Measurements from ENCODE around the gene ATF7IP2.
"Not testable (repeated sequence)": the region's sequence is repeated elsewhere in the genome, so short reads cannot be mapped to it uniquely, and the experiment has no call there.

ATF7IP2 gene

GRCh38 chr16:10465821-10466220 lies 80.0 kb downstream of the ATF7IP2 start:
- no peak for DNase-seq

- DNase-seq, result no peak
These were observed 80.5 kb downstream of the ATF7IP2 start for GRCh38 chr16:10466313-10466712.

GRCh38 chr16:10466861-10467260 lies 81.0 kb downstream of the ATF7IP2 start:
- DNase-seq, result no peak

- not testable (repeated sequence) for DNase-seq
These were observed 90.8 kb downstream of the ATF7IP2 start for GRCh38 chr16:10476636-10477035.

- DNase-seq, result no peak
These were observed 94.3 kb downstream of the ATF7IP2 start for GRCh38 chr16:10480151-10480550.

GRCh38 chr16:10485159-10485558 lies 99.3 kb downstream of the ATF7IP2 start:
- DNase-seq, result no peak

- DNase-seq, result no peak
These were observed 100.0 kb downstream of the ATF7IP2 start for GRCh38 chr16:10485698-10486382.

GRCh38 chr16:10490141-10490540 lies 104.3 kb downstream of the ATF7IP2 start:
- DNase-seq, result no peak

GRCh38 chr16:10493276-10493675 lies 107.4 kb downstream of the ATF7IP2 start:
- DNase-seq, result no peak

- no peak for DNase-seq
These were observed 108.6 kb downstream of the ATF7IP2 start for GRCh38 chr16:10494343-10495030.

- no peak for DNase-seq
These were observed 109.1 kb downstream of the ATF7IP2 start for GRCh38 chr16:10495031-10495345.

GRCh38 chr16:10497132-10498101 lies 111.6 kb downstream of the ATF7IP2 start:
- no peak for DNase-seq

- no peak for DNase-seq
These were observed 114.7 kb downstream of the ATF7IP2 start for GRCh38 chr16:10500582-10500981.

- DNase-seq, result no peak
These were observed 115.3 kb downstream of the ATF7IP2 start for GRCh38 chr16:10501016-10501607.

- no peak for DNase-seq
These were observed 116.9 kb downstream of the ATF7IP2 start for GRCh38 chr16:10502776-10503175.

GRCh38 chr16:10504404-10504885 lies 118.6 kb downstream of the ATF7IP2 start:
- DNase-seq, result no peak

GRCh38 chr16:10505286-10505685 lies 119.4 kb downstream of the ATF7IP2 start:
- DNase-seq, result not testable (repeated sequence)

- peak; percentile 68 for DNase-seq
These were observed 123.7 kb downstream of the ATF7IP2 start for GRCh38 chr16:10509534-10510025.

GRCh38 chr16:10510279-10510678 lies 124.4 kb downstream of the ATF7IP2 start:
- no peak for DNase-seq

GRCh38 chr16:10511829-10512228 lies 126.0 kb downstream of the ATF7IP2 start:
- no peak for DNase-seq

GRCh38 chr16:10514369-10515055 lies 128.7 kb downstream of the ATF7IP2 start:
- DNase-seq, result peak; percentile 14

GRCh38 chr16:10517868-10518267 lies 132.0 kb downstream of the ATF7IP2 start:
- DNase-seq, result no peak

Measured in NCI-H1105 (cell line).